ENCODE results near the gene CERK. TPM values are rescaled to one million over a fixed set of nuclear protein-coding genes. Genes with fewer than 3 reads are reported as not detected.

Gene CERK
- total and polyA plus RNA-seq, 2 of the 8 experiments (the other 6 are each of a cell fraction or from before 2014, with no cell fraction given): 26.6 to 59.0 TPM

GRCh38 chr22:46690146-46690545 lies 47.9 kb downstream of the CERK start:
- Histone ChIP-seq H3K27me3 (replicated peaks in 1 of 4; ENCODE audit: control insufficient read depth in 3 of 4, extremely low read depth in 1 of 4, insufficient read depth in 3 of 4, low read length in 3 of 4) (no peaks in the 10 kb centered on the region), H3K27ac (ENCODE audit: low read depth, low read length) (no peak overlapping the region), H2AK5ac (ENCODE audit: low read depth, low read length) (no peak overlapping the region), H3K4me2 (ENCODE audit: insufficient read depth in 1 of 2, low read depth in 2 of 2, low read length in 2 of 2) (no peak overlapping the region), H4K5ac (ENCODE audit: insufficient read length, low read depth, low read length) (no peak overlapping the region), H2BK12ac (ENCODE audit: low read depth, low read length) (no peak overlapping the region), H3K79me1 (ENCODE audit: low read depth, low read length) (no peaks in the 10 kb centered on the region), H4K20me1 (replicated peaks in 1 of 2; ENCODE audit: control insufficient read depth in 1 of 2, insufficient read depth in 2 of 2, low read length in 2 of 2) (peaks cover 2 to 4% of the 10 kb centered on the region in 2 experiments), H2BK120ac (replicated peaks; ENCODE audit: low read depth, low read length) (no peak overlapping the region), H3K4me3 (ENCODE audit: extremely low read depth in 1 of 4, insufficient read depth in 2 of 4, low read depth in 3 of 4, low read length in 4 of 4) (no peak overlapping the region), H3K23me2 (ENCODE audit: low read depth, low read length) (no peaks in the 10 kb centered on the region), H2BK15ac (ENCODE audit: low read length) (no peak overlapping the region), H2BK20ac (ENCODE audit: low read length) (no peak overlapping the region), H3K36me3 (ENCODE audit: control insufficient read depth in 2 of 4, insufficient read depth in 4 of 4, low read length in 3 of 4) (peaks cover 14 to 59% (median 23%) of the 10 kb centered on the region in 4 experiments; a peak in 6 of 8 replicates), H2BK5ac (ENCODE audit: low read depth, low read length) (no peak overlapping the region), H3K9ac (replicated peaks in 1 of 4; ENCODE audit: extremely low read depth in 1 of 4, low read depth in 3 of 4, low read length in 3 of 4) (no peak overlapping the region), H4K91ac (replicated peaks; ENCODE audit: insufficient read length, low read length) (no peak overlapping the region), H3K14ac (ENCODE audit: insufficient read length) (no peak overlapping the region), H3K56ac (replicated peaks; ENCODE audit: insufficient read length, low read depth, low read length) (no peak overlapping the region), H3K79me2 (ENCODE audit: control insufficient read depth in 1 of 2, insufficient read depth in 2 of 2, low read length in 2 of 2) (no peaks in the 10 kb centered on the region), H3K4me1 (replicated peaks in 1 of 4; ENCODE audit: control insufficient read depth in 3 of 4, insufficient read depth in 4 of 4, low read length in 3 of 4) (no peaks in the 10 kb centered on the region), H3K4ac (replicated peaks; ENCODE audit: insufficient read length, low read depth, low read length) (no peak overlapping the region), H3K23ac (ENCODE audit: insufficient read length) (no peak overlapping the region), H3K18ac (ENCODE audit: extremely low read depth, low read length) (no peak overlapping the region), H3K9me3 (ENCODE audit: insufficient read depth in 2 of 2, low read depth in 1 of 2, low read length in 1 of 2) (no peaks in the 10 kb centered on the region), H4K8ac (ENCODE audit: extremely low read depth, insufficient read depth, low read length) (no peak overlapping the region), H2AFZ (ENCODE audit: low read length) (no peak overlapping the region)
- POLR2A ChIA-PET (ENCODE audit: partially characterized antibody): no interaction called here
- CTCF ChIA-PET (ENCODE audit: partially characterized antibody): no interaction called here
- 90% methylated on average over 20 of the region's 20 CpGs; no CpG with 5 or more reads in 1 of the 2 experiments for WGBS, 2 experiments (ENCODE audit: extremely low coverage in 1 of 2, insufficient coverage in 1 of 2, insufficient read length in 1 of 2, insufficient replicate concordance in 2 of 2, low coverage in 1 of 2, low lambda C conversion rate in 2 of 2, missing lambda C conversion rate in 1 of 2)
- FAIRE-seq: no peak
- DNase-seq (ENCODE audit: low read depth in 1 of 2, low spot score in 2 of 2): no peak
- TF ChIP-seq POLR2AphosphoS5 (IDR thresholded peaks at IDR 0.05; ENCODE audit: low read depth, low read length) (no peak), KDM5A (IDR thresholded peaks at IDR 0.05; ENCODE audit: low read length) (no peak), MAFK (IDR thresholded peaks at IDR 0.05; ENCODE audit: low read depth, low read length) (no peak), SAP30 (IDR thresholded peaks at IDR 0.05; ENCODE audit: insufficient read depth, insufficient replicate concordance, low read length) (no peak), TBP (IDR thresholded peaks at IDR 0.05; ENCODE audit: low read depth, low read length) (no peak), HDAC2 (IDR thresholded peaks at IDR 0.05; ENCODE audit: borderline replicate concordance in 1 of 2, low read depth in 2 of 2, low read length in 2 of 2) (no peak), SRF (IDR thresholded peaks at IDR 0.05; ENCODE audit: low read depth, low read length) (no peak), YY1 (IDR thresholded peaks at IDR 0.05; ENCODE audit: low read depth, low read length) (no peak), SP2 (IDR thresholded peaks at IDR 0.05; ENCODE audit: low read length) (no peak), CBX8 (IDR thresholded peaks at IDR 0.05; ENCODE audit: borderline replicate concordance, low read depth, low read length) (no peak), SP1 (IDR thresholded peaks at IDR 0.05; ENCODE audit: low read depth, low read length) (no peak), TAF1 (IDR thresholded peaks at IDR 0.05; ENCODE audit: low read depth, low read length) (no peak)
- TF ChIP-seq, protein P1, sequence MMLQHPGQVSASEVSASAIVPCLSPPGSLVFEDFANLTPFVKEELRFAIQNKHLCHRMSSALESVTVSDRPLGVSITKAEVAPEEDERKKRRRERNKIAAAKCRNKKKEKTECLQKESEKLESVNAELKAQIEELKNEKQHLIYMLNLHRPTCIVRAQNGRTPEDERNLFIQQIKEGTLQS (IDR thresholded peaks at IDR 0.05; ENCODE audit: insufficient read depth, low read depth, low read length): no peak

All from H1 (cell line).